Right ventricle myocardium inferior (tissue), 1 donor: ENCODE data around the gene YKT6. TPM values are rescaled to one million over a fixed set of nuclear protein-coding genes. Genes with fewer than 3 reads are reported as not detected.

Experiments used
- ATAC-seq: fragments of 200-7000 bp; cut with Tn5 transposase; one replicate; pipeline ENCODE4 v1.9.1; 2020; ENCODE audit warnings: mild to moderate bottlenecking, moderate library complexity
- DNase-seq: peaks from one replicate; pipeline ENCODE4 v3.0.0; 2021; ENCODE audit errors: missing footprints
- intact Hi-C: fragments of 100-400 bp; cut with DNase I; formaldehyde crosslinking; loops from one replicate; pipeline ENCODE4 v1.11.0; 2022
- total RNA-seq: library from RNA; stranded (reverse); fragmentation: NEBNext Ultra II Directional; extraction: Animal tissue kit (Norgen Biotek cat#: 25700); gene quantifications from one replicate; pipeline ENCODE4 v1.2.1, GENCODE V29; 2021
- donor health status: DM: no; HTN: yes; CAD: no; lungs with severe emphysema.

YKT6 gene
- total RNA-seq, 1 donor from 2014 or later: 58.0 TPM

DNA sequence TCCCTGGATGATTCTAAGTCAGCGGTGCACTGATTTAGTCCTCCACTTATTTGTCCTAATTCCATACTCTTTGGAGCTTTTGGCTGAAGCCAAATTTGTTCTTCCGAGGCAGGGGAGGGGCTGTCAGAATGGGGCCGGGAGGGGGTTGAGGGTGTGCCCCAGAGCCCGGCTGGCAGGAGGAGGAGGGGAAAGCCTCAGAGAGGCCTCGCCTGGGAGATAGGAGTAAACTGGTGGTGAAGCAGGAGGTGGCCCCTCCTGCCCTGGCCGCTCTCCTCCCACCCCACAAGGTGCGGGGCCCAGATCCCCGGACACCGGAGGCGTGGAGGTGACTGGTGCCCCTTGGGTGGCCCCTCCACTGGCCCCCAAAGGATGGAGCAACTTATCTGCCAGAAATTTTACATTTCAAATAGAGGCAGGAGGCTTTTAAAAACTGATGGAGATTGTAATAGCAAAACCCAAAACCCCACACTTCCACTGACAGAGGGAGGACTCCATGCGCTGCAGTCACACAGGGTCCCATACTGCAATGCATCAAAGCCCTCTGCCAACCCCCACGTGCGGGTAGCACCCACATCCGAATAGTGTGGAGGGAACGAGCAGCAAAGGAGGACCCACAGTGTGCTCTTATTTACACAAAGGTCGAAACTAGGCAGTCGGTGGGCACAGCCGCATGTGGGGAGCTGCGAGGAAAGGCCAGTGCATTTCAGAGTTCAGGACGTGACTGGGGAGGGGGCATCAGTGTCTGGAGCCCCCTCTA lies 62.7 kb downstream of the YKT6 start:
- intact Hi-C loops: no loop called here
- ATAC-seq: no peak
- DNase-seq: no peak

Other genes with a start within 250 kb of the YKT6 start
- not detected for gene SPDYE1, start 203.1 kb upstream of the YKT6 start, total RNA-seq
- gene DBNL, start 156.3 kb upstream of the YKT6 start, total RNA-seq: 36.0 TPM
- gene PGAM2, start 135.4 kb upstream of the YKT6 start, total RNA-seq: 1,123 TPM
- gene POLM, start 118.4 kb upstream of the YKT6 start, total RNA-seq: 16.1 TPM
- gene AEBP1, start 96.6 kb upstream of the YKT6 start, total RNA-seq: 13.6 TPM
- 87.3 TPM for gene POLD2, start 77.4 kb upstream of the YKT6 start, total RNA-seq
- 3,838 TPM for gene MYL7, start 59.6 kb upstream of the YKT6 start, total RNA-seq
- gene GCK, start 11.5 kb upstream of the YKT6 start, total RNA-seq: 1.8 TPM
- 95.4 TPM for gene CAMK2B, start 124.6 kb downstream of the YKT6 start, total RNA-seq